Hepatocyte (in vitro differentiated cells): Measurements from ENCODE around the gene LMF2. TPM values are rescaled to one million over a fixed set of nuclear protein-coding genes. Genes with fewer than 3 reads are reported as not detected.

ENCODE experiments used
- DNase-seq: peaks from one replicate; pipeline ENCODE4 v3.0.0-alpha.2; 2016; ENCODE audit warnings: low spot score
- H2AFZ ChIP-seq: fragments of 200-600 bp; sonication (generic); 2 replicates; pipeline ENCODE4 v1.6.0; 2016; ENCODE audit warnings: antibody characterized with exemption, mild to moderate bottlenecking
- H3K27ac ChIP-seq: fragments of 200-600 bp; sonication (generic); 2 replicates; pipeline ENCODE4 v1.5.1; 2016; ENCODE audit warnings: mild to moderate bottlenecking
- H3K27me3 ChIP-seq: fragments of 200-600 bp; sonication (generic); 2 replicates; pipeline ENCODE4 v1.6.1; 2016
- H3K36me3 ChIP-seq: fragments of 200-600 bp; sonication (generic); replicated peaks from 2 replicates; pipeline ENCODE4 v1.5.1; 2016; ENCODE audit warnings: low read depth; ENCODE audit not compliant: insufficient read depth
- H3K4me1 ChIP-seq: fragments of 200-600 bp; sonication (generic); 2 replicates; pipeline ENCODE4 v1.5.1; 2016; ENCODE audit warnings: mild to moderate bottlenecking, moderate library complexity; ENCODE audit not compliant: insufficient read depth
- H3K4me2 ChIP-seq: fragments of 200-600 bp; sonication (generic); 2 replicates; pipeline ENCODE4 v1.6.0; 2016
- H3K4me3 ChIP-seq: fragments of 200-600 bp; sonication (generic); 2 replicates; pipeline ENCODE4 v1.5.1; 2016; ENCODE audit warnings: mild to moderate bottlenecking
- H3K79me2 ChIP-seq: fragments of 200-600 bp; sonication (generic); 2 replicates; pipeline ENCODE4 v1.6.0; 2017; ENCODE audit warnings: mild to moderate bottlenecking
- H3K9me2 ChIP-seq: fragments of 200-600 bp; sonication (generic); replicated peaks from 2 replicates; pipeline ENCODE4 v1.6.0; 2017; ENCODE audit warnings: mild to moderate bottlenecking; ENCODE audit not compliant: insufficient read depth
- H3K9me3 ChIP-seq: fragments of 200-600 bp; sonication (generic); 2 replicates; pipeline ENCODE4 v1.5.1; 2016; ENCODE audit warnings: low read depth, mild to moderate bottlenecking
- H4K20me1 ChIP-seq: fragments of 200-600 bp; sonication (generic); 2 replicates; pipeline ENCODE4 v1.6.0; 2016; ENCODE audit warnings: mild to moderate bottlenecking; ENCODE audit not compliant: insufficient read depth, poor library complexity, severe bottlenecking
- EZH2 ChIP-seq: fragments of 200-600 bp; sonication (generic); IDR thresholded peaks from 2 replicates; pipeline ENCODE4 v1.6.1; 2016; ENCODE audit warnings: antibody characterized with exemption, mild to moderate bottlenecking, borderline replicate concordance
- EZH2phosphoT487 ChIP-seq: fragments of 200-600 bp; sonication (generic); IDR thresholded peaks from one replicate; pipeline ENCODE4 v1.6.1; 2018; ENCODE audit warnings: antibody characterized with exemption, mild to moderate bottlenecking, low read depth, moderate library complexity; ENCODE audit not compliant: unreplicated experiment, severe bottlenecking
- WGBS: methylation state at CpG from one replicate; pipeline ENCODE4 v1.1.6; 2016; ENCODE audit warnings: low lambda C conversion rate; ENCODE audit errors: missing lambda C conversion rate; 5-methylcytosine and 5-hydroxymethylcytosine counted together
- polyA plus RNA-seq: library from polyadenylated mRNA; unstranded; fragments of >200 nt; fragmentation: Nextera tagmentation; extraction: Ambion mirVana; gene quantifications from 2 replicates; pipeline ENCODE4 v1.2.1, GENCODE V29; 2016
- total RNA-seq: library from RNA; depleted of rRNA; stranded (reverse); fragments of >200 nt; gene quantifications from 2 replicates; pipeline ENCODE4 v1.2.3, GENCODE V29; 2014
- TF ChIP-seq, protein P1 (sequence below): fragments of 200-600 bp; sonication (generic); IDR thresholded peaks from 2 replicates; pipeline ENCODE4 v1.5.1; 2016; ENCODE audit warnings: antibody characterized with exemption, mild to moderate bottlenecking; ENCODE audit not compliant: poor library complexity

Gene LMF2
- total and polyA plus RNA-seq, 2 experiments from 2014 or later: 32.8 to 97.6 TPM

DNA sequence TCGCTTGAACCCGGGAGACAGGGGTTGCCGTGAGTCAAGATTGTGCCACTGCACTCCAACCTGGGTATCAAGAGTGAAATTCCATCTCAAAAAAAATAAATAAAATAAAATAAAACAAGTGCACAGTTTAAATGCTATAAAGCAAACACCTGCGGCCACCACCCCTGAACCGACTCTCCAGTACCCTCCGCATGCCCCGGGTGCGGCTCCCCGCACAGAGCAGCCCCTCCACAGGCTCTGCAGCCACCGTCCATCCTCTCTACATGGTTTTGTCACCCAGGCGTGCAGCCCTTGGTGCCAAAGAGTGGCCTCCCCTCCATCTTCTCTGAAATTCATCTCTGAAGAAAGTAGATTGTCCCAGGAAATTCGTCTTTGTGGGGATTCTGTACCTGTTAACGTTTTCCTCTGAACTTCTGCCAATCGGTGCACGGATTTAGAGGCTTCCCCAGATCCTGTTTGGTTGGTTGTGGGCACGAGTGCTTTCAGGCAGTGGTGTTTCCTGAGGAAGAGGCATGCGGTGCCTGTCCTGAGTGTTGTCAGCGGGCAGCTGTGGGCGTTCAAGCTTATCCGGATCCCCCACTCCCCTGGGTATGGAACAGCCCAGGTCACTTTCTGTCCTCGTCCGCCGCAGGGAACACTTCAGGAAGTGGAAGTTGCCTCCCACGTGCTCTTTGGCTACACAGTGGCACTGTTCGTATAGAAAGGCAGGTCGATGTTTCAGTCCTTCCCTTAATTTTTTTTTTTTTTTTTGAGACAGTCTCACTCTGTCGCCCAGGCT is 16.8 kb downstream of the LMF2 start:
- WGBS: 91% methylated on average over 27 of the region's 27 CpGs
- no peak overlapping the region for H2AFZ ChIP-seq

DNA sequence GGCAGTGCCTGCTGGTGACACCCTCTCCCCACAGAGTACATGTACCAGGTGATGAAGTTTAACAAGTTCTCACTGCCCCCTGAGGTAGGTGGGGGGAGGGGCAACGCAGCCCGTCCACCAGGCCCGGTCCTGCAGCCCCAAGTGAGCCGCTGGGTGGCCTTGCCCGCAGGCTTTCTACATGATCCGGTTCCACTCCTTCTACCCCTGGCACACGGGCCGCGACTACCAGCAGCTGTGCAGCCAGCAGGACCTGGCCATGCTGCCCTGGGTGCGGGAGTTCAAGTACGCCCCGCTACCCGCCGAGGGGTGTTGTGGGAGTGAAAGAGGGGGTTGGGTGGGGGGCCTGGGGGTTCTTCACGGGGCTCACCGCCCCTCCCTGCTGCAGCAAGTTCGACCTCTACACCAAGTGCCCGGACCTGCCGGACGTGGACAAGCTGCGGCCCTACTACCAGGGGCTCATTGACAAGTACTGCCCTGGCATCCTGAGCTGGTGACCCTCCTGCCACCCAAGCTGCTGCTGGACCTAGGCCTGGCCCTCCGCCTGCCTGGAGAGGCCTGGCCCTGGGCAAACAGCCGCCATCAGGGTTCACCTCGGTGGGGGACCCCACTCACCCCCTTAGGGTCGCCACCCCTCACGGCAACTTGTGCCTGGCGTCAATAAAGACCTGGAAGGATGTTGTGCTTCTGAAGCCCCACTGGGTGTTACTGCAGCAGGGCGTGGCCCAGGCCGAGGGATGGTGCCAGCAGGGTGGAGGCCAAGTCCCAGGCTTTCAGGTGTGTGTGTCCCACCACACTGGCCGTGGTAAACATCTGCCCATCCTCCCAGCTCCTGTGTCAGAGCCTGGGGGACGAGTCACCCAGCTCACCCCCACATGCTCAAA is 17.9 kb downstream of the LMF2 start:
- DNase-seq: no peak
- no peaks in the 10 kb centered on the region for H3K36me3 ChIP-seq
- 91% methylated on average over 18 of the region's 31 CpGs for WGBS

More for the DNA sequence above, 16.8 kb downstream of the LMF2 start:
- TF ChIP-seq, protein P1, sequence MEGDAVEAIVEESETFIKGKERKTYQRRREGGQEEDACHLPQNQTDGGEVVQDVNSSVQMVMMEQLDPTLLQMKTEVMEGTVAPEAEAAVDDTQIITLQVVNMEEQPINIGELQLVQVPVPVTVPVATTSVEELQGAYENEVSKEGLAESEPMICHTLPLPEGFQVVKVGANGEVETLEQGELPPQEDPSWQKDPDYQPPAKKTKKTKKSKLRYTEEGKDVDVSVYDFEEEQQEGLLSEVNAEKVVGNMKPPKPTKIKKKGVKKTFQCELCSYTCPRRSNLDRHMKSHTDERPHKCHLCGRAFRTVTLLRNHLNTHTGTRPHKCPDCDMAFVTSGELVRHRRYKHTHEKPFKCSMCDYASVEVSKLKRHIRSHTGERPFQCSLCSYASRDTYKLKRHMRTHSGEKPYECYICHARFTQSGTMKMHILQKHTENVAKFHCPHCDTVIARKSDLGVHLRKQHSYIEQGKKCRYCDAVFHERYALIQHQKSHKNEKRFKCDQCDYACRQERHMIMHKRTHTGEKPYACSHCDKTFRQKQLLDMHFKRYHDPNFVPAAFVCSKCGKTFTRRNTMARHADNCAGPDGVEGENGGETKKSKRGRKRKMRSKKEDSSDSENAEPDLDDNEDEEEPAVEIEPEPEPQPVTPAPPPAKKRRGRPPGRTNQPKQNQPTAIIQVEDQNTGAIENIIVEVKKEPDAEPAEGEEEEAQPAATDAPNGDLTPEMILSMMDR: no peak
- no peak for TF ChIP-seq EZH2
- TF ChIP-seq EZH2phosphoT487: no peak
- H3K9me3 ChIP-seq: no peaks in the 10 kb centered on the region
- H3K79me2 ChIP-seq: no peaks in the 10 kb centered on the region
- DNase-seq: peak; percentile 1
- no peak overlapping the region for H3K27ac ChIP-seq
- H3K4me2 ChIP-seq: no peak overlapping the region
- no peak overlapping the region for H3K4me3 ChIP-seq
- H3K4me1 ChIP-seq: no peaks in the 10 kb centered on the region
- no peaks in the 10 kb centered on the region for H3K36me3 ChIP-seq
- H3K9me2 ChIP-seq: no peaks in the 10 kb centered on the region
- H4K20me1 ChIP-seq: no peaks in the 10 kb centered on the region
- H3K27me3 ChIP-seq: no peaks in the 10 kb centered on the region

GRCh38 chr22:50488886-50489285 is 18.6 kb downstream of the LMF2 start:
- Histone ChIP-seq H3K36me3 (no peaks in the 10 kb centered on the region), H3K4me2 (no peak overlapping the region), H3K27ac (no peak overlapping the region), H3K9me3 (no peaks in the 10 kb centered on the region), H3K4me3 (no peak overlapping the region), H4K20me1 (no peaks in the 10 kb centered on the region), H2AFZ (no peak overlapping the region), H3K9me2 (no peaks in the 10 kb centered on the region), H3K27me3 (no peaks in the 10 kb centered on the region), H3K4me1 (peaks cover 5% of the 10 kb centered on the region), H3K79me2 (no peaks in the 10 kb centered on the region)
- 80% methylated on average over 4 of the region's 19 CpGs for WGBS
- no peak for DNase-seq
- TF ChIP-seq, protein P1: no peak
- TF ChIP-seq EZH2phosphoT487 (no peak), EZH2 (no peak)

More for the DNA sequence above, 17.9 kb downstream of the LMF2 start:
- Histone ChIP-seq H3K4me2 (no peak overlapping the region), H4K20me1 (no peaks in the 10 kb centered on the region), H3K79me2 (no peaks in the 10 kb centered on the region), H3K9me2 (no peaks in the 10 kb centered on the region), H3K27me3 (no peaks in the 10 kb centered on the region), H2AFZ (no peak overlapping the region), H3K4me3 (no peak overlapping the region), H3K9me3 (no peaks in the 10 kb centered on the region), H3K27ac (no peak overlapping the region), H3K4me1 (no peaks in the 10 kb centered on the region)
- TF ChIP-seq EZH2phosphoT487: no peak
- TF ChIP-seq, protein P1: no peak
- TF ChIP-seq EZH2: no peak
